Ishikawa (cell line): ENCODE measurements around the gene CCDC50.

Source experiments
- CEBPB ChIP-seq: IDR thresholded peaks from 2 replicates; pipeline ENCODE4 v1.6.1; 2012
- CREB1 ChIP-seq: IDR thresholded peaks from 2 replicates; pipeline ENCODE4 v1.6.1; 2012; ENCODE audit warnings: low read depth
- EGR1 ChIP-seq: IDR thresholded peaks from 2 replicates; pipeline ENCODE4 v1.6.1; 2012
- EP300 ChIP-seq: IDR thresholded peaks from 2 replicates; pipeline ENCODE4 v1.6.1; 2012; ENCODE audit warnings: borderline replicate concordance
- FOXM1 ChIP-seq: IDR thresholded peaks from 2 replicates; pipeline ENCODE4 v1.6.1; 2012; ENCODE audit warnings: low read depth, borderline replicate concordance
- NFIC ChIP-seq: IDR thresholded peaks from 2 replicates; pipeline ENCODE4 v1.6.1; 2012
- RAD21 ChIP-seq: IDR thresholded peaks from 2 replicates; pipeline ENCODE4 v1.6.1; 2012; ENCODE audit warnings: low read depth
- TAF1 ChIP-seq: IDR thresholded peaks from 2 replicates; pipeline ENCODE4 v1.6.1; 2012; ENCODE audit warnings: low read depth, mild to moderate bottlenecking
- TCF12 ChIP-seq: IDR thresholded peaks from 2 replicates; pipeline ENCODE4 v1.6.1; 2012; ENCODE audit warnings: low read depth
- TEAD4 ChIP-seq: IDR thresholded peaks from 2 replicates; pipeline ENCODE4 v1.6.1; 2012
- YY1 ChIP-seq: IDR thresholded peaks from 2 replicates; pipeline ENCODE4 v1.6.1; 2012; ENCODE audit warnings: low read depth
- ZBTB7A ChIP-seq: IDR thresholded peaks from 2 replicates; pipeline ENCODE4 v1.6.1; 2012; ENCODE audit warnings: low read depth
- TF ChIP-seq, protein P1 (sequence below): IDR thresholded peaks from 2 replicates; pipeline ENCODE4 v1.6.1; 2012; ENCODE audit warnings: low read depth, mild to moderate bottlenecking
- TF ChIP-seq, protein P2 (sequence below): IDR thresholded peaks from 2 replicates; pipeline ENCODE4 v1.6.1; 2012
- TF ChIP-seq, protein P3 (sequence below): IDR thresholded peaks from 2 replicates; pipeline ENCODE4 v1.6.1; 2012

CCDC50 gene

DNA sequence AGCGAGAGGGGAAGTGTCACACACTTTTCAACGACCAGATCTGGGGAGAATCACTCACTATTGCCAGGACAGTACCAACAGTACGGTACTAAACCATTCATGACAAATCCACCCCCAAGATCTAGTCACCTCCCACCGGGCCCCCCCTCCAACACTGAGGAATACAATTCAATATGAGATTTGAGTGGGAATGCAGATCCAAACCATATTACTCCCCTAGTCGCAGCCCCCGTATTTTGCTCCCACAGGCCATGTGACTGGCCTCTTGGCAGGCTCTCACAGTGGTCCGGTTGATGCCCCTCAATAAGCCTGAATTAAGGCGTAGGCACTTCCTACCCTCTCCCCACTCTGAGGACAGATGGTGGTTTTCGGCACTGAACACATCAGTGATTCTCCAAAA, 86.4 kb downstream of the CCDC50 start:
- TF ChIP-seq YY1 (no peak), EGR1 (no peak), NFIC (no peak), CEBPB (no peak), CREB1 (no peak), RAD21 (no peak), TAF1 (no peak), ZBTB7A (no peak), EP300 (no peak), FOXM1 (no peak), TEAD4 (no peak), TCF12 (no peak)
- TF ChIP-seq, protein P1, sequence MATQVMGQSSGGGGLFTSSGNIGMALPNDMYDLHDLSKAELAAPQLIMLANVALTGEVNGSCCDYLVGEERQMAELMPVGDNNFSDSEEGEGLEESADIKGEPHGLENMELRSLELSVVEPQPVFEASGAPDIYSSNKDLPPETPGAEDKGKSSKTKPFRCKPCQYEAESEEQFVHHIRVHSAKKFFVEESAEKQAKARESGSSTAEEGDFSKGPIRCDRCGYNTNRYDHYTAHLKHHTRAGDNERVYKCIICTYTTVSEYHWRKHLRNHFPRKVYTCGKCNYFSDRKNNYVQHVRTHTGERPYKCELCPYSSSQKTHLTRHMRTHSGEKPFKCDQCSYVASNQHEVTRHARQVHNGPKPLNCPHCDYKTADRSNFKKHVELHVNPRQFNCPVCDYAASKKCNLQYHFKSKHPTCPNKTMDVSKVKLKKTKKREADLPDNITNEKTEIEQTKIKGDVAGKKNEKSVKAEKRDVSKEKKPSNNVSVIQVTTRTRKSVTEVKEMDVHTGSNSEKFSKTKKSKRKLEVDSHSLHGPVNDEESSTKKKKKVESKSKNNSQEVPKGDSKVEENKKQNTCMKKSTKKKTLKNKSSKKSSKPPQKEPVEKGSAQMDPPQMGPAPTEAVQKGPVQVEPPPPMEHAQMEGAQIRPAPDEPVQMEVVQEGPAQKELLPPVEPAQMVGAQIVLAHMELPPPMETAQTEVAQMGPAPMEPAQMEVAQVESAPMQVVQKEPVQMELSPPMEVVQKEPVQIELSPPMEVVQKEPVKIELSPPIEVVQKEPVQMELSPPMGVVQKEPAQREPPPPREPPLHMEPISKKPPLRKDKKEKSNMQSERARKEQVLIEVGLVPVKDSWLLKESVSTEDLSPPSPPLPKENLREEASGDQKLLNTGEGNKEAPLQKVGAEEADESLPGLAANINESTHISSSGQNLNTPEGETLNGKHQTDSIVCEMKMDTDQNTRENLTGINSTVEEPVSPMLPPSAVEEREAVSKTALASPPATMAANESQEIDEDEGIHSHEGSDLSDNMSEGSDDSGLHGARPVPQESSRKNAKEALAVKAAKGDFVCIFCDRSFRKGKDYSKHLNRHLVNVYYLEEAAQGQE = no peak
- TF ChIP-seq, protein P2, sequence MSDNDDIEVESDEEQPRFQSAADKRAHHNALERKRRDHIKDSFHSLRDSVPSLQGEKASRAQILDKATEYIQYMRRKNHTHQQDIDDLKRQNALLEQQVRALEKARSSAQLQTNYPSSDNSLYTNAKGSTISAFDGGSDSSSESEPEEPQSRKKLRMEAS = no peak
- TF ChIP-seq, protein P3, sequence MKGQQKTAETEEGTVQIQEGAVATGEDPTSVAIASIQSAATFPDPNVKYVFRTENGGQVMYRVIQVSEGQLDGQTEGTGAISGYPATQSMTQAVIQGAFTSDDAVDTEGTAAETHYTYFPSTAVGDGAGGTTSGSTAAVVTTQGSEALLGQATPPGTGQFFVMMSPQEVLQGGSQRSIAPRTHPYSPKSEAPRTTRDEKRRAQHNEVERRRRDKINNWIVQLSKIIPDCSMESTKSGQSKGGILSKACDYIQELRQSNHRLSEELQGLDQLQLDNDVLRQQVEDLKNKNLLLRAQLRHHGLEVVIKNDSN = no peak

DNA sequence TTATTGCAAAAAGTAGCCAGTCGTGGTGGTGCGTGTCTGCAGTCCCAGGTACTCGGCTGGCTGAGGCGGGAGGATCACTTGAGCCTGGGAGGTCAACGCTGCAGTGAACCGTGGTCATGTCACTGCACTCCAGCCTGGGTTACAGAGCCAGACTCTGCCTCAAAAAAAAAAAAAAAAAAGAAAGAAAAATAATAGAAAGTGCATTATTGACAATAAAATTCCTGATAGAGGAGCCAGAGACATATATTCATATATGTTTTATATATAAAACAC, 88.2 kb downstream of the CCDC50 start:
- no peak for TF ChIP-seq EGR1
- TF ChIP-seq, protein P3 = no peak
- TF ChIP-seq, protein P1 = no peak
- no peak for TF ChIP-seq CEBPB
- no peak for TF ChIP-seq ZBTB7A
- no peak for TF ChIP-seq CREB1
- no peak for TF ChIP-seq TCF12
- TF ChIP-seq, protein P2 = no peak
- no peak for TF ChIP-seq TEAD4
- TF ChIP-seq FOXM1 = no peak
- no peak for TF ChIP-seq TAF1
- no peak for TF ChIP-seq RAD21
- no peak for TF ChIP-seq EP300
- TF ChIP-seq NFIC = no peak
- no peak for TF ChIP-seq YY1

DNA sequence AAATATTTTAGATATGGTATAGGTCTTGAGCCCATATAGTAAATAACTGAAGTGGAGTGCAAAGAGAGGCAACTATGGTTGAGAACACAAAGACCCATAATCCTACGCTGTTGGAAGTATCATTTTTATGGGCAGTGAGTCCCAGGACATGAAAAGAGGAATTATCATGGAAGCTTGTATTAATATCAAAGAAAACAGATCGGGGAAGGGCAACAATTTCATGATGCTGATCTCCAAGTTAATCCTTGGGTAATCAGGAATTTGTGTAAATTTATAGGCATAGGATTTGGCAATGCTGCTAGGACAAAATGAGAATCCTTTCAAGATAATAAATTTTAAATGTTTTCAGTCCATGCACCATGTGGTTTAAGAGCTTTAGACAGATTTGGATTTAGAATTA, 91.6 kb downstream of the CCDC50 start:
- no peak for TF ChIP-seq TCF12
- TF ChIP-seq, protein P1 = no peak
- TF ChIP-seq FOXM1 = no peak
- no peak for TF ChIP-seq YY1
- no peak for TF ChIP-seq TAF1
- TF ChIP-seq CEBPB = no peak
- no peak for TF ChIP-seq RAD21
- TF ChIP-seq EGR1 = no peak
- TF ChIP-seq TEAD4 = no peak
- no peak for TF ChIP-seq EP300
- no peak for TF ChIP-seq CREB1
- TF ChIP-seq, protein P3 = no peak
- no peak for TF ChIP-seq NFIC

DNA sequence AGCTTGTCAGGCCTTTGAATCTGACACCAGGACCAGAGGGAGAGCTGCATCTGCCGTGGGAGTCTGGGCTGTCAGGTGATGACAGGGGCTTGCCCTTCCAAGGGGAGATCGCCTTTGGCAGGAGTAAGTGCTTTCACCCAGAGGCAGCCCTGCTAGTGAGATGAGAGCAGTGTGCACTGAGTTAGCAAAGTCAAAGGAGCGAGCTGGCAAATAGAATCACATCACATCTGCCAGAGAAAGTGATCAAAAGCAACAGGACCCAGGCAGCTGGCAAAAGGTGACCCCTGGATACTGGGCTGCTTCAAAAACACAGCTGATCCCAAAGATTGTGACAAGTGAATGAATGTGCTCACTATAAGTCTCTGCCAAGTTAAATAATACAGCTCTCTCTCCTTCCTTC, 95.7 kb downstream of the CCDC50 start:
- no peak for TF ChIP-seq CREB1
- no peak for TF ChIP-seq EGR1
- TF ChIP-seq CEBPB = no peak
- TF ChIP-seq, protein P3 = no peak
- TF ChIP-seq NFIC = no peak
- TF ChIP-seq, protein P1 = no peak
- no peak for TF ChIP-seq RAD21
- TF ChIP-seq, protein P2 = no peak
- no peak for TF ChIP-seq TCF12
- TF ChIP-seq EP300 = no peak
- TF ChIP-seq YY1 = no peak
- no peak for TF ChIP-seq FOXM1
- no peak for TF ChIP-seq TAF1
- TF ChIP-seq ZBTB7A = no peak
